Motor neuron (in vitro differentiated cells): Measurements from ENCODE around the gene RALA. TPM values are rescaled to one million over a fixed set of nuclear protein-coding genes. Genes with fewer than 3 reads are reported as not detected.

ENCODE experiments used
- total RNA-seq, 8 experiments: library from RNA; unstranded; fragments of 300-600 nt; gene quantifications; 2 replicates each; pipeline versions ENCODE4 v1.2.3 to v1.2.4, GENCODE V29; 2022

RALA gene
- total RNA-seq, 8 experiments from 2014 or later, result 14.8 to 72.8 (median 30.4) TPM

Other genes with a start within 250 kb of the RALA start
- 10 to 100 TPM; 31.5 to 61.3 (median 45.2) TPM for gene YAE1, start 57.2 kb upstream of the RALA start, total RNA-seq